Stromal cell of bone marrow (primary cell): ENCODE results near the gene HEBP1.
A peak's percentile ranks its signal among the peaks of the same experiment; 100 is the strongest.

ENCODE experiments used
- DNase-seq: peaks from one replicate; pipeline ENCODE4 v3.0.0-alpha.2; 2012; ENCODE audit warnings: low read depth

Gene HEBP1

GRCh38 chr12:13023811-13024530, 23.9 kb upstream of the HEBP1 start:
- peak; percentile 64 for DNase-seq

GRCh38 chr12:13022851-13023271, 22.8 kb upstream of the HEBP1 start:
- no peak for DNase-seq

GRCh38 chr12:13011098-13011497, 11.0 kb upstream of the HEBP1 start:
- DNase-seq: no peak

GRCh38 chr12:13008741-13009380, 8.8 kb upstream of the HEBP1 start:
- DNase-seq: no peak

- DNase-seq: no peak
These were observed 7.6 kb upstream of the HEBP1 start for GRCh38 chr12:13007496-13008233.

GRCh38 chr12:13005649-13006048, 5.6 kb upstream of the HEBP1 start:
- no peak for DNase-seq

GRCh38 chr12:13004986-13005385, 4.9 kb upstream of the HEBP1 start:
- DNase-seq: no peak

GRCh38 chr12:13004361-13004760, 4.3 kb upstream of the HEBP1 start:
- no peak for DNase-seq

- no peak for DNase-seq
These were observed 2.4 kb upstream of the HEBP1 start for GRCh38 chr12:13002301-13003097.

- DNase-seq: no peak
These were observed 1.6 kb upstream of the HEBP1 start for GRCh38 chr12:13001775-13002040.

GRCh38 chr12:13000925-13001774, 1.1 kb upstream of the HEBP1 start:
- DNase-seq: peak; percentile 33

- DNase-seq: no peak
These were observed 505 bp upstream of the HEBP1 start for GRCh38 chr12:13000616-13000924.

- DNase-seq: no peak
These were observed 650 bp downstream of the HEBP1 start for GRCh38 chr12:12999271-12999958.

- no peak for DNase-seq
These were observed 1.8 kb downstream of the HEBP1 start for GRCh38 chr12:12998248-12998647.

GRCh38 chr12:12997734-12998133, 2.3 kb downstream of the HEBP1 start:
- DNase-seq: no peak

- no peak for DNase-seq
These were observed 2.9 kb downstream of the HEBP1 start for GRCh38 chr12:12997156-12997555.

- no peak for DNase-seq
These were observed 3.9 kb downstream of the HEBP1 start for GRCh38 chr12:12996209-12996608.

- DNase-seq: no peak
These were observed 5.0 kb downstream of the HEBP1 start for GRCh38 chr12:12995088-12995487.

- DNase-seq: no peak
These were observed 6.7 kb downstream of the HEBP1 start for GRCh38 chr12:12993367-12993766.

- DNase-seq: peak; percentile 91
These were observed 7.5 kb downstream of the HEBP1 start for GRCh38 chr12:12992418-12993130.
